NT2/D1 (cell line): ENCODE measurements around the gene MFAP2.

ENCODE experiments used
- SUZ12 ChIP-seq: IDR thresholded peaks from 2 replicates; pipeline ENCODE4 v1.6.1; 2011; ENCODE audit not compliant: insufficient read length, insufficient read depth; ENCODE audit errors: extremely low read depth
- YY1 ChIP-seq: IDR thresholded peaks from 2 replicates; pipeline ENCODE4 v1.6.1; 2011; ENCODE audit not compliant: insufficient read length, insufficient read depth
- ZNF274 ChIP-seq: IDR thresholded peaks from 2 replicates; pipeline ENCODE4 v1.6.1; 2011; ENCODE audit warnings: mild to moderate bottlenecking, low read depth, low read length

GRCh38 chr1:17004466-17005364 lies 24.3 kb upstream of the MFAP2 start:
- TF ChIP-seq YY1 (no peak), SUZ12 (no peak), ZNF274 (no peak)
